ENCODE data around the gene RAMP3.
"Not testable (repeated sequence)": the region's sequence is repeated elsewhere in the genome, so short reads cannot be mapped to it uniquely, and the experiment has no call there.

RAMP3 gene

GRCh38 chr7:45132708-45133320, 24.8 kb upstream of the RAMP3 start:
- DNase-seq: no peak

DNA sequence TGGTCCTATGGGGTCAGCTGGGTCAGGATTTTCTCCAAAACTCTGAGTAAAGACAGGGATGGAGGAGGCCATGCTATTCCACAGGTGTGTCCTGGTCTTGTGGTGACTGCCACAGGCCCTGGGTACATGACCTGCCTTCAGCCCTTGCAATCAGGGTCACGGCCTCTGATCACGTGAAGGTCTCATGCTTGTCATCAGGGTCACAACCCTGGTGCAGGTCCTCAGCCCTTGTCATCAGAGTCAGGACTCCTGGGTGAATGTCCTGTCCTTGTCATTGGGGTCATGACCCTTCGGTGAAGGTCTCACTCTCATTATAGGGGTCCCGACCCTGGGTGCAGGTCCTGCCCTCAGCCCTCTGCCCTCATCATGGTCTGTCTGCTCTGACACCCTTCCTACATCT, 24.2 kb upstream of the RAMP3 start:
- DNase-seq: no peak

DNA sequence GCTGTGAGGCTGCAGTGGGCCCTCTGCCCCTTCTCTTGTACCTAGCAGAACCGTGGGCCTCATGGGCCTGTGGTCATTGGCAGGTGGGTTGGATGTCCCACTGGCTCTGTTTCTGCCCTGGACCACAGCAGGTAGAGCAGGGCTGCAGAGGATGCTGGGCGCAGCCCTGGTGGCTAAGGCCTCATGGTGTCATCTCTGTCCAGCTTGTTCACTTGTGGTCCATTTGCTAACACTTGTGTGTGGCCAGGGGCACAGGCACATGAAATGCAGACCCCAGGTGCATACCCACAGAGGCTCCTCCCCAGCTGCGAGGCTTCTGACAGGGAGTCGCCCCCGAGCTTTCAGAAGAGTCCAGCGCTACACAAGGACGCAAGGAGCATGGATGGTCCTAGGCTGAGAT, 23.7 kb upstream of the RAMP3 start:
- DNase-seq: no peak

DNA sequence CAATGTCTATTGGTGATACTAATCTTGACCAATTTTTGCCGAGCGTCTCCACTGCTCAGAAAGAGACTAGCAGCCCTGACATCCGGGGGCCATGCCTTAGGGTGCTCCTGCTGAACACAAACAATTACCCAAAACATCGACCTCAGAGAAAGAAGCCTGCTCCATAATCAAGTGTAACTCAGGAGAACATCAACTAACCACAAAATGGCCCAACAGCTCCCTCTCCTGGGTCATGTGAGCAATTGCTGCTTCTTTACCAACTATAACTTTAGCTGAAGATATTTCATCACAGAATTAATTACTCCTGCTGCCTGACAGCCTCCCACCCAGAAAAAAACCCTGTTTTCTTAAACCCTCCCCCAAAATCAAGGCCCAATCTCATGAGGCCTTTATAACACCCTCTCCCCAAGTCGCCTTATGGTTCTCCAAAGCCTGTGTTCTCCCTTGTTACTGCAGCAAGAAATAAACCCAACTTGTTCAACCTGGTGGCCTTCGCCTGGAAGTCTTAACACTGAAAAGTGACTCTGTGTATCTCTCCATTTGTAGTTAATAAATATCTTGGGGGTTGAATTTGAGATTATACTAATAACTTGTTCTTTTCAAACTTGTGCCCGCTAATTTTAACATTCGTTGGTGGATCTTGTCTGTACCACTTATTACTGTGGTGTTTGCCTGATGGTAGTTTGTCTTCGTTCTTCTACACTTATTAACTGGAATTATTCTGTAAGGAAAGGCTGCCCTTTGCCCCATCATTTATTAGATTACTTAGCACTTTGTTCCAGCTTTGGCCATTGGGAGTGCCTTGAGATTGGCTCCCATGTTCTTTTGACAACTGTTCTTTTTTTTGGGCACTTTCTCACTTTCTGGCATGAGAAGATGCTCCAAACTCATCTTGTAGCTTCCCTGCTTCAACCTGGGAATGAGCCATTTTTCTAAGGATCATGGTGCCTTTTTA, 21.2 kb upstream of the RAMP3 start:
- peak; percentile 70 for DNase-seq

- no peak for DNase-seq
These were observed 18.9 kb upstream of the RAMP3 start for GRCh38 chr7:45138433-45139267.

DNA sequence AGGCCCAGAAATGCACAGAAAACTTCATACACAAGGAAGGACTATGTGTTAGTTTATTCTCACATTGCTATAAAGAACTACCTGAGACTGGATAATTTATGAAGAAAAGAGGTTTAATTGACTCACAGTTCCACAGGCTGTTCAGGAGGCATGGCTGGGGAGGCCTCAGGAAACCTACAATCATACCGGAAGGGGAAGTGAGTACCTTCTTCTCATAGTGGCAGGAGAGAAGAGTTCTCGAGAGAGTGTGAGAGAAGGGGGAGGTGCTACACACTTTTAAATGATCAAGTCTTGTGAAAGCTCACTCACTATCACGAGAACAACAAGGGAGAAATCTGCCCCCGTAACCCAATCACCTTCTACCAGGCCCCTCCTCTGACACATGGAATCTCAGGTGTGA, 16.8 kb upstream of the RAMP3 start:
- DNase-seq: no peak

GRCh38 chr7:45143616-45144015, 14.0 kb upstream of the RAMP3 start:
- no peak for DNase-seq

- DNase-seq: no peak
These were observed 11.7 kb upstream of the RAMP3 start for GRCh38 chr7:45145881-45146280.

- no peak for DNase-seq
These were observed 10.8 kb upstream of the RAMP3 start for GRCh38 chr7:45146531-45147379.

DNA sequence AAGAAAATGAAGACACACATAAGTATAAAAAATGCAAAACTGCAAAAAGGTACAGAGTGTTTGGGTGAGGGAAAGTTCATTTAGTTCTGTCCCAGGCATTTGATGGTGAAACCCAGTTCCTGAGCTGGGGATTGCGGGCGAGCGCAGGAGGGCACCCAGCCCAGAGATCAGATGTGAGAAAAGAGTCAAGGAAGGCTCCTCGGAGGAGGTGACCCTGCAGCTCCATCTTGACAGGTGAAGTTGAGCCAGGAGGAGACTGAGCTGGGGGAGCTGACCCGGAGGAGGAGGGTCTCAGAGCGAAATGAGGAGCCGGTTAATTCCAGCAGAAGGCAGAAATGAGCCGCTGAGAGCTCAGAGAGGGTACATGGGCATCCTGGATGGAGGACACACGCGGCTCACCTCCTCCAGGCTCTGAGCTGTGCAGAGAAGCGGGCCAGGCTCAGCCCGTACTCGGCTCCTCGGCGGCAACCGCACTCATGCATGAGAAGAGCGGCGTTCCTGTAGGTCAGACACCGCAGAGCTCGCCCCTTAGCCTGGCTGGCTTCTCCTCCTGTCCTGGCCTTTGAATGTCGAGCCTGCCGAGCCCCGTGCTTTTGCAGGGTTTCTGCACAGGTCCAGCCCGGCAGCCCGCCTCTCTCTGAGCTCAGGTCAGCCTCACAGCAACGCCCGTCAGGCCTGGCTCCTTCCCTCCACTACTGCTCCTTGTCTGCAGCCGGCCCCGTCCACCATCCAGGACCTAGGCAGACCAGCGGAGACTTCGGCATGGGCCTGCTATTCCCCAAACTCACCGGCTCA, 9.5 kb upstream of the RAMP3 start:
- DNase-seq: no peak

DNA sequence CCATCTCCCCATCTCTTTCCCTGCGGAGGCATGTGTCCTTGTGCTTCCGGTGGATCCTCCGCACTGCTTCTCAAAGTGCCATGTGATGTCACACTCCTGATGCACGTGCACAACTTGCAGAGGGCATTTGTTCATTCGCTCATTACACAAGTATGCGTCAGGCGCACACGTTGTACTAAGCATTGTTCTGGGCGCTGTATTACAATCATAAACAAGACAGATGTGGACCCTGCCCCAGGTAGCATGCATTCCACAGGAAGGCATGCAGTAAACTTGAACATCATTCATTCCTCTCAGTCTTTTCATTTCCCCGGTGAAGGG, 9.0 kb upstream of the RAMP3 start:
- DNase-seq: no peak

GRCh38 chr7:45149606-45150005, 8.0 kb upstream of the RAMP3 start:
- DNase-seq: no peak

DNA sequence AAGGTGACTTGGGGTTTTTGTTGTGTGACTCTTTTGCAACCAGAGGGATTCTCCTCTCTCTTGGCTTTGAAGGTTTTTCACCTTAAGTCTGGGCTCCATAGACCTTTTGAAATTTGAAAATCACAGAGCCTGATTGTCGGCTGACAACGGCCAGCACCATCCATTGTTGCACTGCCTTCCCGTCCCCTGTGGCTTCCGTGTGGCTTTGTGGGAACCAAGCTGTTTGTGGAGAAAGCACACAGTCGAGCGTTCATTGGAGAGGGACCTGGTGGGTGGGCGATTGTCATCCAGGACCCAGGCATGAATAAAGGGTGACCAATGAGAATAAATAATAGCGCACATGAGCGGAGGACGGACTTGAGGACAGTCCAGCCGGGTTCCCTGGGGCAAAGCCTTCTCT, 7.4 kb upstream of the RAMP3 start:
- no peak for DNase-seq

- no peak for DNase-seq
These were observed 6.4 kb upstream of the RAMP3 start for GRCh38 chr7:45151131-45151684.

DNA sequence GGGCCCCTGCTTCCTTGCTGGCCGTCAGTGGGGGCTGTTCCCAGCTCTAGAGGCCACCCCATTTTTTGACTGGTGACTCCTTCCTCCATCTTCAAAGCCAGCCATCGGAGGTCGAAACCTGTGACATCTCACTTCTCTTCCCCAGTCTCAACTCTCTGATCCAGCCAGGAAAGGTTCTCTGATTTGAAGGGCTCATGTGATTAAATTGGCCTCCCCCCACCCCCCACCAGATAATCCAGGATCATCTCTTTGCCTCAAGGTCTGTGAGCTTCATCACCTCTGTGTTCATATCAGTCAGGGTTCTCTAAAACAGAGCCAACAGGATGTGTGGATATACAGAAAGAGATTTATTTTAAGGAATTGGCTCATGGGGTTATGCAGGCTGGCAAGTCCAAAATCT, 5.6 kb upstream of the RAMP3 start:
- DNase-seq: no peak

GRCh38 chr7:45153233-45153632, 4.4 kb upstream of the RAMP3 start:
- DNase-seq: no peak

GRCh38 chr7:45153861-45154260, 3.7 kb upstream of the RAMP3 start:
- DNase-seq: not testable (repeated sequence)

DNA sequence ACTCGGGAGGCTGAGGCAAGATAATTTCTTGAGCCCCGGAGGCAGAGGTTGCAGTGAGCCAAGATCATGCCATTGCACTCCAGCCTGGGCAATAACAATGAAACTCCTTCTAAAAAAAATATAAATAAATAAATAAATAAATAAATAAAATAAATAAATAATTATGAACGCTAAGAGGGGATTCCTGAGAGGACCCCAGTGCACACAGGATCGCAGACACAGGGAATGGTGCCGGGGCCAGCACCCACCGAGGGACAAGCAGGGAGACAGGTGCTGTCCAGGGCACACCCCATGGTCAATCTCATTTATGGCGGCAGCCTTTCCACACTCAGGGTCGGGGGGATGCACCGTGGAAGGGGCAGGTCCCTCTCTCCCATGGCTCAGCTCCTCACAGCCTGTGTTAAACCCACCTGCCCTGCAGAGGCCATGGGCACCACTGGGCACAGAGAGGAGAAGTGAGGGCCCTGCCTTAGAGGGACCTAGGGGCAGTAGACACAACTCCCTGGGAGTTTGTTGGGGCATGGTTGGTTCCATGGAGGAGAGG, 2.2 kb upstream of the RAMP3 start:
- no peak for DNase-seq

- no peak for DNase-seq
These were observed 1.6 kb upstream of the RAMP3 start for GRCh38 chr7:45155941-45156340.

- no peak for DNase-seq
These were observed 897 bp upstream of the RAMP3 start for GRCh38 chr7:45156516-45157272.

DNA sequence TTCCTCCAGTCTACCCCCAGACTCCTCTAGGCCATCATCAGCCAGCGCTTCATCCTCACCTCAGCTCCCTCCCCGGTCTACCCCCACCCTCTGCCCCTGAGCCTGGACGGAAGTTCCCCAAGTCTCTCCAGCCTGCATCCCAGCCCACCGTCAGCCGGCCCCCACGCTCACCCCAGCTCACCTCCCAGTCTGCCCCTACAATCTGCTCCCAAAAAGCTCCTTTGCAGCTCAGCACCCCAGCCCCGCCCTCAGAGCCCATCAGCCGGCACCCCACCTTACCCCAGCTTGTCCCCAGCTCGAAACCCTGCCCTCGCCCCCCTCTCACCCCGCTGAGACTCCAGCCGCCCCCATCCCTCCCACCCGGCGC, 322 bp upstream of the RAMP3 start:
- no peak for DNase-seq
